ENCODE measurements around the gene RRP8.

Gene RRP8

GRCh38 chr11:6604081-6604626, 738 bp upstream of the RRP8 start:
- Histone ChIP-seq H3F3A (ENCODE audit: insufficient read depth) (peaks cover 13% of the 10 kb centered on the region; the same call in 1 of the 2 replicates), H3K4me3 (ENCODE audit: insufficient read depth, low read length, poor library complexity, severe bottlenecking) (peak overlapping the region; percentile 93), H3K9me2 (replicated peaks; ENCODE audit: insufficient read depth, low read length) (no peaks in the 10 kb centered on the region), H3K27me3 (ENCODE audit: low read length) (no peaks in the 10 kb centered on the region), H4K20me1 (ENCODE audit: low read depth, low read length) (no peaks in the 10 kb centered on the region), H3K27ac (ENCODE audit: low read depth, low read length) (peak overlapping the region; percentile 46), H3K9ac (ENCODE audit: low read length) (peak overlapping the region; percentile 87), H3K79me2 (ENCODE audit: insufficient read depth, low read length) (peaks cover 64% of the 10 kb centered on the region), H3K9me3 (ENCODE audit: insufficient read depth, low read length) (no peaks in the 10 kb centered on the region), H3K36me3 (ENCODE audit: low read length) (peaks cover 8% of the 10 kb centered on the region; the same call in 1 of the 2 replicates), H3K4me2 (ENCODE audit: low read depth, low read length, poor library complexity, severe bottlenecking) (peak overlapping the region; percentile 75), H2AFZ (ENCODE audit: low read depth, low read length, severe bottlenecking) (peak overlapping the region; percentile 86)
- peak; percentile 18 for TF ChIP-seq CTCF (IDR thresholded peaks at IDR 0.05; ENCODE audit: insufficient read depth, low read length, poor library complexity, severe bottlenecking)
- no peak for TF ChIP-seq EZH2phosphoT487 (conservative IDR thresholded peaks at IDR 0.05; ENCODE audit: low read length)

GRCh38 chr11:6602096-6602940, 1.1 kb downstream of the RRP8 start:
- Histone ChIP-seq H3K9me2 (replicated peaks; ENCODE audit: insufficient read depth, low read length) (no peaks in the 10 kb centered on the region), H3K9ac (ENCODE audit: low read length) (peak overlapping the region; percentile 87), H3F3A (ENCODE audit: insufficient read depth) (peaks cover 10% of the 10 kb centered on the region; the same call in 1 of the 2 replicates), H3K36me3 (ENCODE audit: low read length) (peaks cover 10% of the 10 kb centered on the region; the same call in 1 of the 2 replicates), H3K79me2 (ENCODE audit: insufficient read depth, low read length) (peaks cover 68% of the 10 kb centered on the region), H2AFZ (ENCODE audit: low read depth, low read length, severe bottlenecking) (no peak overlapping the region), H3K27me3 (ENCODE audit: low read length) (no peaks in the 10 kb centered on the region), H4K20me1 (ENCODE audit: low read depth, low read length) (no peaks in the 10 kb centered on the region; the same call in 1 of the 2 replicates), H3K9me3 (ENCODE audit: insufficient read depth, low read length) (no peaks in the 10 kb centered on the region), H3K4me2 (ENCODE audit: low read depth, low read length, poor library complexity, severe bottlenecking) (peak overlapping the region; percentile 72), H3K27ac (ENCODE audit: low read depth, low read length) (peak overlapping the region; percentile 40), H3K4me3 (ENCODE audit: insufficient read depth, low read length, poor library complexity, severe bottlenecking) (peak overlapping the region; percentile 93)
- TF ChIP-seq EZH2phosphoT487 (conservative IDR thresholded peaks at IDR 0.05; ENCODE audit: low read length) (no peak), CTCF (IDR thresholded peaks at IDR 0.05; ENCODE audit: insufficient read depth, low read length, poor library complexity, severe bottlenecking) (no peak)

- no peak overlapping the region for H3K27ac ChIP-seq (ENCODE audit: low read depth, low read length)
- no peaks in the 10 kb centered on the region for H3K9me3 ChIP-seq (ENCODE audit: insufficient read depth, low read length)
- H3K4me3 ChIP-seq (ENCODE audit: insufficient read depth, low read length, poor library complexity, severe bottlenecking): no peak overlapping the region
- TF ChIP-seq CTCF (IDR thresholded peaks at IDR 0.05; ENCODE audit: insufficient read depth, low read length, poor library complexity, severe bottlenecking): no peak
- no peak for TF ChIP-seq EZH2phosphoT487 (conservative IDR thresholded peaks at IDR 0.05; ENCODE audit: low read length)
- peaks cover 62% of the 10 kb centered on the region for H3K79me2 ChIP-seq (ENCODE audit: insufficient read depth, low read length)
- H3K4me2 ChIP-seq (ENCODE audit: low read depth, low read length, poor library complexity, severe bottlenecking): no peak overlapping the region
- no peak overlapping the region for H2AFZ ChIP-seq (ENCODE audit: low read depth, low read length, severe bottlenecking)
- H3K27me3 ChIP-seq (ENCODE audit: low read length): no peaks in the 10 kb centered on the region
- no peak overlapping the region for H3K9ac ChIP-seq (ENCODE audit: low read length)
- no peaks in the 10 kb centered on the region; the same call in 1 of the 2 replicates for H4K20me1 ChIP-seq (ENCODE audit: low read depth, low read length)
- peaks cover 5% of the 10 kb centered on the region; the same call in 1 of the 2 replicates for H3F3A ChIP-seq (ENCODE audit: insufficient read depth)
- peaks cover 10% of the 10 kb centered on the region; the same call in 1 of the 2 replicates for H3K36me3 ChIP-seq (ENCODE audit: low read length)
- no peaks in the 10 kb centered on the region for H3K9me2 ChIP-seq (replicated peaks; ENCODE audit: insufficient read depth, low read length)
Measured at GRCh38 chr11:6601041-6601461, 2.4 kb downstream of the RRP8 start.

Measured in SU-DHL-6 (cell line).